GM12891 (cell line): Measurements from ENCODE around the gene ITSN1.

Experiments
- PAX5 ChIP-seq: IDR thresholded peaks from 2 replicates; pipeline ENCODE4 v1.6.1; 2011; ENCODE audit warnings: low read length, moderate library complexity, mild to moderate bottlenecking; ENCODE audit not compliant: insufficient read depth, severe bottlenecking
- POLR2A ChIP-seq: IDR thresholded peaks from 2 replicates; pipeline ENCODE4 v1.6.1; 2011; ENCODE audit warnings: low read depth, low read length, control low read depth
- POLR2AphosphoS5 ChIP-seq: IDR thresholded peaks from 2 replicates; pipeline ENCODE4 v1.6.1; 2011; ENCODE audit warnings: low read depth, low read length, control low read depth
- POU2F2 ChIP-seq: IDR thresholded peaks from 2 replicates; pipeline ENCODE4 v1.6.1; 2011; ENCODE audit warnings: low read depth, mild to moderate bottlenecking, control low read depth, low read length, moderate library complexity
- TAF1 ChIP-seq: IDR thresholded peaks from 2 replicates; pipeline ENCODE4 v1.6.1; 2011; ENCODE audit warnings: low read depth, low read length, control low read depth

DNA sequence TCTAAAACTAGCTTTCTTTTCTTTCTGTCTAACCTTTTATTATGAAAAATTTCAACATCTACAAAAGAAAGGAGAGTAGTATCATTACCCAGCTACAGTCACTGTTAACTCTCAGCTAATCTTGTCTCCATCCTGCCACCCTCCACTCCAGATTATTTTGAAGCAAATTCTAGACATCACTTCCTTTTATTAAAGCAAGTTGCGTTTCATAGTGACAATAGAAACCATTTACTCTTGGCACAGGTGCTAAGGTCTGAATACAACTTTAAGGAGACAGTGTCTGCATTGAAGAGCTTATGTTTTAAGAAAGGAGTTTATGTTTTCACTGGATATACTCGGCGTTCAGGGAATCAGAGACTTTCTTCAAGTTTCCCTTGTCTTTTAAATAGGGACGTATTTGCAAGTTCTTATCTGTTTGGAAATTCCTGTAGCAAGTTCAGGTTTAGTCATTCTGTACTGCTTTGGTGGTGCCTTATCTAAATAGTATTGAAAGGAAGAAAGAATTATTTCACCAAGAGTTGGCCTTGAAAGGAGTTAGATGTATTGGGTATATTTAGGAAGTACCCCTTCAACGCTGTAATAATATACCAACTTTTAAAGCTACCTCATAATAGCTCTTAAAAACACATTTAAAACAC lies 42.7 kb downstream of the ITSN1 start:
- TF ChIP-seq POLR2A (no peak), POU2F2 (no peak), TAF1 (no peak), POLR2AphosphoS5 (no peak), PAX5 (no peak)
